NCI-H69 (cell line): ENCODE results near the gene ERGIC2.

Experiments
- DNase-seq: peaks from one replicate; lab custom pipeline; 2025; lab: John Stamatoyannopoulos, UW

Gene ERGIC2

DNA sequence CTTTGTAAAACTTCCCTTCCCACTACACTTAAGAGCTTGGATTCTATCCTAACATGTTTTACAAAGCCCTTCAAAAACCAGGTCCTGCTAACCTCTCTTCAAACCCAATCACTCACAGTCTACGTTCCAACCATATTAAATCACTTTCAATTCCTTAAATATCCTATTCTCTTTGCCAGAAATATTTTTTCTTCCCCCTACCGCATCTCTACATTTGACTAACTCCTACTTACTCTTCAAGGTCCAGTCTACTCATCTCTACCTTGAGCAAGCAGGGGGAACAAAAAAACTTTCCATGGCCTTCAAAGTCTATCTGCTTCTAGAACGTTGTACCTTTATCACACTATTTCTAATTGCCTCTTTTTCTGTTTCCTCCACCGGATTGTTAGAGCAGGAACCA, 6.1 kb downstream of the ERGIC2 start:
- DNase-seq = no peak

DNA sequence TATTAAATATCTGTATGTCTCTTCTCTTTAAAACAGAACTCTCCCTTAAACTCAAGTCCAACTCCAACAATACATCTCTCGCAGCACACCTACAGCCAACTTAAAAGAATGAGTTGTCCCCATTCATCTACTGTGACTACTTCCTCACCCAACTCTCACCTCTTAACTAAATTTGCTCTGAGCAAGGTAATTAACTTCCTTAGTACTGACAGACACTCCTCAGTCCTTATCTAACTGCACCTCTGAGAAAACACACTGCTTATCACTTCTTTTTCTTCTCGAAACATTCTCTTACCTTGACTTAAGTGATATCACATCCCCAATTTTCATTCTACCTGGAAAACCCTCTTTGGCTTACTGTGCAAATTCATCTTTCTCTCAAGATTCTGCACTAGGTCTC, 7.0 kb downstream of the ERGIC2 start:
- no peak for DNase-seq

- DNase-seq = no peak
These were observed 15.9 kb downstream of the ERGIC2 start for GRCh38 chr12:29365091-29365490.

DNA sequence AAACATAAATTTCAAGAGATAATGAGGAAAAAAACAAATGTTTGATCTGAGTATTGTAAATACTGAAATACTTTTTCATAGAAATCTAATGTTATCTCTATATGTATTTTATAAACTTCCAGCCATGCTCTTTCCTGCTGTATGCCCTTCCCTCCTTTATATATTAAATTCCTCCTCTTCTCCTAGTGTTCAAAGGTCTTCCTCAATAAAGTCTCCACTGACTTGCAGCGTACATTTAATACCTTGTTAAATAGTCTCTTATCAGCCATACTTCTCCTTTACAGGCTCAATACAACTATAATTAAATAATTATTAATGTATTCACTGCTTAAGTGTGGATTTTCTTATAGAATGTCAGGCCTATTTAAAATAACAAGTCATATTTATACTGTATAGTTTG, 26.0 kb downstream of the ERGIC2 start:
- DNase-seq = no peak

GRCh38 chr12:29350080-29350479, 30.9 kb downstream of the ERGIC2 start:
- DNase-seq = peak; percentile 20

GRCh38 chr12:29346769-29347421, 34.1 kb downstream of the ERGIC2 start:
- DNase-seq = no peak

DNA sequence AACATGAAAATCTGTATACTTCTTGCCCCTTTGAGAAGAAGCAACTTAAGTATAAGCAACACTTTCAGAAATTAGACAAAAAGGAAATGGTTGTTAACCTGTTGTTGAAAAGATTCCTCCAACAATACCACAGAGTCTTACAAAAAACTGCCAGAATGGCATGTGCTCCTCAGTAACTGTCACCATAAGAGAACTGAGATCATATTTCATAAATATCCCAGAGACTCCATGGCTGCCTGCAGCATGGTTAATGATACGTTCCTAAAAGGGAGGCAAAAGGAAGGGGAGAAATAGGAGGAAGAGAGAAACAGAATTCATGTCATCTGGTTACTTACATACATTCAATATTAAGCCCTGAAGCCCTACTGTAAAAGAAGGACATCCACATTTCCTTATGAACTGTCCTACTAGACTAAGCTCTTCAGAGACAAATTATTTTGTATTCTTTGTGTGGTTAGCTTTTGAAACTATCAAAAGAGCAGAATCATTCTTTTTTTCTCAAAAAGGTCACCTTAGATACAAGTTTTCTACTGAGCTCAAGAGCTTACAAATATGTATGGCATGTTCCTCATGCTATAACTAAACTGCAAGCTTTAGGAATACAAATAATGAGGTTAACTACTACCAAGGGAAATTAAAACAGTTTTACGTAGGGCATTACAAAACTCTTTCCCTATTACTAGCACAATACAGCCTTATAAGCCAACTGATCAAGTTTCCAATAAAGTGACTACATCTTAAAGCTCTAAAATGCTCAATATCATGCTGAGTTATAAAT, 37.8 kb downstream of the ERGIC2 start:
- DNase-seq = no peak

- DNase-seq = no peak
These were observed 43.6 kb downstream of the ERGIC2 start for GRCh38 chr12:29337325-29337724.

- DNase-seq = no peak
These were observed 46.0 kb downstream of the ERGIC2 start for GRCh38 chr12:29334937-29335336.

GRCh38 chr12:29333178-29333577, 47.8 kb downstream of the ERGIC2 start:
- DNase-seq = no peak

GRCh38 chr12:29329411-29329810, 51.6 kb downstream of the ERGIC2 start:
- DNase-seq = no peak

- no peak for DNase-seq
These were observed 58.8 kb downstream of the ERGIC2 start for GRCh38 chr12:29322157-29322556.

DNA sequence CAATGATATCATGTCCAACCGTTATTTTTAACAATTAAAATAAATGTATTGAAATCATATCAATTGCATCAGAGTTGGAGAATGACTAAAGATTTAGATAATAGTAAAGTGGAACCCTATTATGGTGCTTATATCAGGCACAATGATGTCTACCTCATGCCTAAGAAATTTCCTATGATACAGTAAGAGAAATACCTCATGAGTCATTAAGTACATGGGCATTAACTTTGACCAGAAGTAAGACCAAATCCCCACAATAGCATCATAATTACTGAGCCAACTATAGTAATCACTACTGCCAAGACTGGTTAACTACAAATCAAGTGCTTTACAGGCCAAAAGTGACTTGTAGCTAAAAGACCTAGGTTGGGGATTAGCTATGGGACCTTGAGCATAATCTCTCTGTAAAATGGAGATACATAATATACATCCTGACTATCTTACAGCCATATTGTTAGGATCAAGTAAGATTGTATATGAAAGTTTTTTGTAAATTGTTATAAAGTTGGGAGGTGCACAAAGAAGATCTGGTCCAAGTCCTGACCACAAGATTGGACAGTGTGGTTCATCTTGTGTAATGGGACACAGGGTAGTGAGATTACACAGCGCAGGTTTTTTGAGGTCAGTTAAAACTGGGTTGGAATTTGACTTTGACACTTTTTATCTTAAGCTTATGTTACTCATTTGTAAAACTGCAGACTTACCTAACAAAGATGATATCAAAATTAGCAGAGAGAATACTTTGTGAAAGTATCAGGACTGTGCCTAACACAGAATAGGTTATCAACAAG, 60.5 kb downstream of the ERGIC2 start:
- DNase-seq = no peak

DNA sequence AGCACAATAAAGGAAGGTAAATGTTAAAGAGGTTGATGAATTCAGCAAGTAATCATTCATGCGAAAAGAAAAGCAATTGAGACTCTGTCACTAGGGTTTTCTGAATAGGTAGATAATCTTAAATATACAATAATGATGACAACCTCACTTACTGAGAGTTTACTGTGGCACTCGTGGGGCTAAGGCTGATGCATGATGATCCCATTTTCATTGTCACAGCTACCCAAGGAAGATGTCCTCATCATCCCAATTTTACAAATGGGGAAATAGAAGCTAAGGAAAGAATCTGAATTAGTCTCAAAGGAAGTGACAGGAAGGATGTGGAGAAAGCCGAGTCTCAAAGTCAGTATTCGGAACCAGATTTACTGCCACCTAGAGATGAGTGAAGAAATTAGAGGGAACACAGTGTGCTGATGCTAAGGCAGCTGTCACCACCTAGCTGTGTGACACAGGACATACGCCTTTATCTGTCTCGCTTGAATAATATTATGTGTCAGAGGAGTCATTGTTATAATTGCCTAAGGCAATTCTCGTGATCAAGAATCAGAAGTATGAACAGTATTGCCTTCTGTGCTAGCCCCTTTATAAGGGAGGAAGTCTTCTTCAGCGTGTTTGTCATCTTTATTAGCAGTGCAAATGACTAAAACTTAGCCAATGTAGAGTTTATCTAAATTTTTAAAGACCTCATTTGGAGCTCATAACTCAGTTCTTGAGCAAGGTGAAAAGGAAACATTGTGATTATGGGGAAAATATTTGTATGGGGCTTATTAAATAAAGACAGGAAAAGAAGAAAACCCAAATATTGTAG, 63.2 kb downstream of the ERGIC2 start:
- peak; percentile 56 for DNase-seq

DNA sequence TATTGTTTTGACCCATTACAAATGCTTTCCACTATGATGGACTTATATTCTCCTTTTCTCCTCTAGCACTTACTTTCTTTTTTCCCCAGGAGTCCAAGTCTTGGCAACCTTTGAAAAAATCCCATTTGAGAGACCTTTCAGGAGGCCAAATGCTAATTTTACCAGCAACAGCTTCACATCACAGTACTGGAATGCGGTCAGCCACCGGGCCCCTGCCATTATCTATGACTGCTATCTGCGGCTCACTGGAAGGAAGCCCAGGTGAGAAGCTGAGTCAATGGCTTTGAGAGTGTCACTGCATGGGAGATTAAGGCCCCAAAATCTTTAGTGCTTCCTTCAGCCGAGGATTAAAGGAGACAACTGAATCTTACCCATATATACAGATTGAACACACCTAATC, 64.2 kb downstream of the ERGIC2 start:
- DNase-seq = no peak

GRCh38 chr12:29314416-29314815, 66.6 kb downstream of the ERGIC2 start:
- no peak for DNase-seq

DNA sequence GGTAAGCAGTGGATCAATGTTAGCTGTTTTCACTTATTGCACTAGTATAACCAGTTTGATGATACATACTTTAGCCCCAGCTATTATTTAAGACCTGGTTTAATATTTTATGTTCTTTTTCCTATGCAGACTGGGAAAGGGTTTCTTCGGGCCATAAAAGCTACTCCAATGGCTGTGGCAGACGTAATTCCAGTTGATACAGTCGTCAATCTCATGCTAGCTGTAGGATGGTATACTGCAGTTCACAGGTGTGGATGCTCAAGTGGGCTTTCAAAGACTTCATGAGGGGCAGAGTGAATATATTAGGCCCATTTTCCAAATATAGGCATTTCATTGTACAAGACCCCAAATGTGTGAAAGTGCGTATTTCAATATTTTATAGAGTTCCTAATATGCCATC, 70.1 kb downstream of the ERGIC2 start:
- DNase-seq = no peak

- DNase-seq = peak; percentile 1
These were observed 71.6 kb downstream of the ERGIC2 start for GRCh38 chr12:29309320-29309902.

DNA sequence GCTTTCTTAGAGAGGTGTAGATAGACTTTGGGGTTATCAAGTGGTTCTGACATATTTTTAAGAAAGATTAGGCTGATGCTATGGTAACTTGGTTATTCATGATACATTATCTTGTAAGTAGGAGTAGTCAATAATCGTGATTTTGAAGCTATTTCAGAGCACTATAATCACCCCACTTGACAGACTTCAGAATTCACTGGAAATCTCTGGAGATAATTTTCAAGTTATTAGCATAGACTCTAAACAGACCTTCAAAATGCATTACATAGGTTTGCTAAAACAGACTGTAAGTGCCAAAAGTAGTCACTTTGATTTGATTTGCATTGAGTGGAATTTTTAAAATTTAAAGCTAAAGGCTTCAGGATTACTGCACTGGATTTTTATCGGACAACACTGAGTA, 74.3 kb downstream of the ERGIC2 start:
- no peak for DNase-seq

- DNase-seq = no peak
These were observed 74.7 kb downstream of the ERGIC2 start for GRCh38 chr12:29306266-29306665.

DNA sequence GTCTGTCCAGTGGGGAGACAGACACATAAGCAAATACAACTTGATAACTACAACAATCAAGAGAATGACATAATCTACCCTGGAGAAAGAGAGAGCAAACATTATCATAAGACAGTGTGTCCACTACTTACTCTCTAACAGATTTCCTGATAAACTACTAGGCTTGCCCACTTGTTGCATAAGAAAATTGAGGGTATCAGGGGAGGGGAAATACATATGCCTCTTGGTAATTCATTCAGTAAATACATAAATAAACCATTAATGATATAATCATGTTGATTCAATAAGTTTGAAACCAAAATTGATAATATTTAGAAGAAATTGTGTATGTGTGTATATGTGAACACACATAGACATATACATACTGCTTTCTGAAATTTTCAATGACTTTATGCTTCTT, 76.6 kb downstream of the ERGIC2 start:
- no peak for DNase-seq

DNA sequence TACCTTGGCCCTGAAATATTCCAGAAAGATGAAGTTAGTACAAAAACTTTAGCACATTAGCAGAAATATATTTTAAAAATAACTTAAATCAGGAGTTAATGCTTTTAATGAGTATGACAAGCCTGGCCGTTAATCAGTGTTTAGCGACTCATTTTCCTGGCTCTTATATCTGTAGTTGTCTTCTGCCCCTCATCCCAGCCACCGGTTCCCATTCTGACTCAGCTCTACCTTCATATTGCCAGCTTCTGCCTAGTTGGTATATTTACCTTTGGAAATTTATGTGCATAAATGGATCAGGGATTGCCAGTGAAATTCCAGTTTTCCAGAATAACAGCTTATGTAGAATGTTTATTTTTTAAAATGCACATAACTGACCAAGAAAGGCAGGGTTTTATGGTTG, 79.9 kb downstream of the ERGIC2 start:
- no peak for DNase-seq
